ENCODE measurements around the gene CEP126.
"Not testable (repeated sequence)": the region's sequence is repeated elsewhere in the genome, so short reads cannot be mapped to it uniquely, and the experiment has no call there.

Gene CEP126

DNA sequence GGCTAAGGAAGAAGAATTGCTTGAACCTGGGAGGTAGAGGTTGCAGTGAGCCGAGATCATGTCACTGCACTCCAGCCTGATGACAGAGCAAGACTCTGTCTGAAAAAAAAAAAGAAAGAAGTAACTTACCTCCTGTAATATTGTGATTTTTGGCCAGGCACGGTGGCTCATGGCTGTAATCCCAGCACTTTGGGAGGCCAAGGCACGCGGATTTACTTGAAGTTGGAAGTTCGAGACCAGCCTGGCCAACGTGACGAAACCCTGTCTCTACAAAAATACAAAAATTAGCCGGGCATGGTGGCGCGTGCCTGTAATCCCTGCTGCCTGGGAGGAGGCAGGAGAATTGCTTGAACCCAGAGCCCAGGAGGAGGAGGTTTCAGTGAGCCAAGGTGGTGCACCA is 49.4 kb downstream of the CEP126 start:
- H3K4me1 Mint-ChIP-seq (ENCODE audit: low read depth); H3K4me3 Mint-ChIP-seq; H3K36me3 Mint-ChIP-seq (ENCODE audit: low read depth); H3K9me3 Mint-ChIP-seq; H3K27ac Mint-ChIP-seq; H3K27me3 Mint-ChIP-seq; DNase-seq: not testable (repeated sequence)

DNA sequence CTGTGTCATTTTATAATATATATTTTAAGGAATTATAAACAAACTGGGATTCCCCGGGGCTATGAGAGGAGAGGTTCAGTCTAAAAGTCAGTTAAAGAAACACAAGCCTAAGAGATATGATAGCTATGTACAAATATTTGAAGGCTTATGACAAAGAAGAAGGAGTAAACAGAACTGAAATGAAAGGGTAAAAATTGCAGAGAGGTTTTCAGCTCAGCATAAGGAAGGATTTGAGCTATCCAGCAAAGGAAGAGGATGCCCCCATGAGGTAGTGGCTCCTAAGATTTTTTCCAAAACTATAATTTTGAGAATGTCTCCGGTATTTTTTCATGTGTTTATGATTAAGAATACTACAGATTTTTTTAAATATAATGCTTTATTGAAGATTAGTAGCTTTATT is 59.4 kb downstream of the CEP126 start:
- Mint-ChIP-seq H3K4me3 (no peak overlapping the region), H3K27ac (no peak overlapping the region), H3K9me3 (no peaks in the 10 kb centered on the region), H3K4me1 (ENCODE audit: low read depth) (no peaks in the 10 kb centered on the region), H3K36me3 (ENCODE audit: low read depth) (no peaks in the 10 kb centered on the region), H3K27me3 (no peaks in the 10 kb centered on the region)
- DNase-seq = no peak

DNA sequence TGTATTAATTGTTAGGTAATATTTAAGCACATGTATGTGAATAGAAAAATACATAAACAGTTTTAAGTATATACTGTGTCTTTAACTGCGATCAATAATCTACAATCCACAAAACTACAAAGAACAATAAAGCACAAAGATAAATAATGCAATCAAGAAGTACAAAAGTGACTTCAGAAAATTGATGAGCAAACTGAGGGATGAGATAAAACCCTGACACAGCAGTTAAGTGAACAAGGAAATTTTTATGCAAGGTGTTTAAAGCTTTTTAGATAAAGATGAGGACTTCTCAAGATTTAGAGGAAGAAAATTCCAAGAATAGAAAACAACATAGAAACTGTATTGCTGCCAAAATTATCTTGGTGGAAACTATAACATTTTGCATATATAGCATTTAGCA is 60.0 kb downstream of the CEP126 start:
- Mint-ChIP-seq H3K27ac (no peak overlapping the region), H3K4me3 (no peak overlapping the region), H3K27me3 (no peaks in the 10 kb centered on the region), H3K9me3 (no peaks in the 10 kb centered on the region), H3K4me1 (ENCODE audit: low read depth) (no peaks in the 10 kb centered on the region), H3K36me3 (ENCODE audit: low read depth) (no peaks in the 10 kb centered on the region)
- DNase-seq = no peak

DNA sequence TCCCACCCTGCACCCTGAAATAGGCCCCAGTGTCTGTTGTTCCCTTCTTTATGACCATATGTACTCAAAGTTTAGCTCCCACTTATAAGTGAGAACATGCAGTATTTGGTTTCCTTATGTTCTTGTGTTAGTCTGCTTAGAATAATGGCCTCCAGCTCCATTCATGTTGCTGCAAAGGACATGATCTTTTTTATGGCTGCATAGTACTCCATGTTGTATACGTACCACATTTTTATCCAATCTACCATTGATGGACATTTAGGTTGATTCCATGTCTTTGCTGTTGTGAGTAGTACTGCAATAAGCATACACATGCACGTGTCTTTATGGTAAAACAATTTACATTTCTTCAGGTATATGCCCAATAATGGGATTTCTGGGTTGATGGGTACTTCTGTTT is 60.9 kb downstream of the CEP126 start:
- Mint-ChIP-seq H3K27me3 (no peaks in the 10 kb centered on the region), H3K4me3 (no peak overlapping the region), H3K27ac (no peak overlapping the region), H3K9me3 (no peaks in the 10 kb centered on the region), H3K4me1 (ENCODE audit: low read depth) (no peaks in the 10 kb centered on the region), H3K36me3 (ENCODE audit: low read depth) (no peaks in the 10 kb centered on the region)
- no peak for DNase-seq

DNA sequence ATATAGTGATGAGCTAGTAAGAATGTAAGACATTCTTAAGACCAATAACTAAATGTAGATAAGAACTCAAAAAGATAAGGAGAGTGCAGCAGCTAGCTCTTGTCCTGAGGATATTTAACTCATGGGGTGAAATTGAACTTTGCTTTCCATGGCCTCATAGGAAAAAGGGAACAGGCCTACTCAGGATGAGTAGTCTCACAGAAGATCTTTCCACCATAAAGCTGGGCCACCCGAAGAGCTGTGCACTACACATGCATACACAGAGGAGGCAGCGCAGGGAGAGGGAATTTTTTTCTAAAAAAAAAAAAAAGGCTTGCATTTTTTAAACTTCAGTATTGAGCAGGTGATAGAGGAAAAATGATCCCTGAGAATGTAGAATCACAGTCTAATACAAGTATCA is 72.6 kb downstream of the CEP126 start:
- H3K4me1 Mint-ChIP-seq (ENCODE audit: low read depth) = no peaks in the 10 kb centered on the region
- H3K27me3 Mint-ChIP-seq = no peaks in the 10 kb centered on the region
- H3K9me3 Mint-ChIP-seq = no peaks in the 10 kb centered on the region
- DNase-seq = no peak
- H3K36me3 Mint-ChIP-seq (ENCODE audit: low read depth) = no peaks in the 10 kb centered on the region
- no peak overlapping the region for H3K4me3 Mint-ChIP-seq
- no peak overlapping the region for H3K27ac Mint-ChIP-seq

DNA sequence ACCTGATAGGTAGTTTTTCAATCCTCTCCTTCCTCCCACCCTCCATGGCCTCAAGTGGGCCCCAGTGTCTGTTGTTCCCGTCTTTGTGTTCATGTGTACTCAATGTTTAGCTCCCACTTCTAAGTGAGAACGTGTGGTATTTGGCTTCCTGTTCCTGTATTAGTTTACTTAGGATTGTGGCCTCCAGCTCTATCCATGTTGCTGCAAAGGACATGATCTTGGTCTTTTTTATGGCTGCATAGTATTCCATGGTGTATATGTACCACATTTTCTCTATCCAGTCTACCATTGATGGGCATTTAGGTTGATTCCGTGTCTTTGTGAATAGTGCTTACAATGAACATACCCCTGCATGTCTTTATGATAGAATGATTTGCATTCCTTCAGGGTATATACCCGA is 78.4 kb downstream of the CEP126 start:
- H3K4me1 Mint-ChIP-seq (ENCODE audit: low read depth) = no peaks in the 10 kb centered on the region
- H3K9me3 Mint-ChIP-seq = peaks cover 6% of the 10 kb centered on the region
- DNase-seq = no peak
- H3K36me3 Mint-ChIP-seq (ENCODE audit: low read depth) = peaks cover 2% of the 10 kb centered on the region
- H3K27ac Mint-ChIP-seq = no peak overlapping the region
- H3K27me3 Mint-ChIP-seq = no peaks in the 10 kb centered on the region
- H3K4me3 Mint-ChIP-seq = no peak overlapping the region

DNA sequence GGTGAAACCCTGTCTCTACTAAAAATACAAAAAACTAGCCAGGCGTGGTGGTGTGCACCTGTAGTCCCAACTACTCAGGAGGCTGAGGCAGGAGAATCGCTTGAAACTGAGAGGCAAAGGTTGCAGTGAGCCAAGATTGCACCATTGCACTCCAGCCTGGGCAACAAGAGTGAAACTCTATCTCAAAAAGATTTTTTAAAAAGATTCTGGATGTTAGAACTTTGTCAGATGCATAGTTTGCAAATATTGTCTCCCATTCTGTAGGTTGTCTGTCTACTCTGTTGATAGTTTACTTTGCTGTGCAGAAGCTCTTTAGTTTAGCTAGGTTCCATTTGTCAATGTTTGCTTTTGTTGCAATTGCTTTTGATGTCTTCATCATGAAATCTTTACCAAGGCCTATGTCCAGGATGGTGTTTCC is 79.3 kb downstream of the CEP126 start:
- H3K36me3 Mint-ChIP-seq (ENCODE audit: low read depth); DNase-seq; H3K27ac Mint-ChIP-seq; H3K4me3 Mint-ChIP-seq; H3K9me3 Mint-ChIP-seq; H3K4me1 Mint-ChIP-seq (ENCODE audit: low read depth); H3K27me3 Mint-ChIP-seq: not testable (repeated sequence)

DNA sequence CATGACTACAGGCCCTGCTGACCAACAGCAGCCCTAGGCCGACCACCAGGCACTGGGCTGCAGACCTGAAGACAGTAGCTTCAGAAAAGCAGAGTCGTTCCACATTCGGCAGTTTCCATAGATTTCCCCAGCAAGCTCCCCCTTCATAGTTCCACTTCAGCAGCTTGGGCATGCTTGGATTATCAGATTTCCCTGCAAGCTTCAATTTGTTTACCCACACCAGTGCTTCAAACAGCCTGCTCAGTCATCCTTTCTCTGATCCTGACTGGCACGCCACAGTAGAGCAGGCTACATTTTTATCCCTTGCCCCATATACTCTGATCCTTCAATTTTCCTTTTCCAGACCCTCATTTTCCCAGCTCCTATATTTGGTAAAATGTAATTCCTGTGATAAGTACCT is 81.3 kb downstream of the CEP126 start:
- Mint-ChIP-seq H3K27me3 (no peaks in the 10 kb centered on the region), H3K9me3 (peaks cover 6% of the 10 kb centered on the region), H3K36me3 (ENCODE audit: low read depth) (peaks cover 2% of the 10 kb centered on the region), H3K4me3 (no peak overlapping the region), H3K27ac (no peak overlapping the region), H3K4me1 (ENCODE audit: low read depth) (no peaks in the 10 kb centered on the region)
- DNase-seq = no peak

DNA sequence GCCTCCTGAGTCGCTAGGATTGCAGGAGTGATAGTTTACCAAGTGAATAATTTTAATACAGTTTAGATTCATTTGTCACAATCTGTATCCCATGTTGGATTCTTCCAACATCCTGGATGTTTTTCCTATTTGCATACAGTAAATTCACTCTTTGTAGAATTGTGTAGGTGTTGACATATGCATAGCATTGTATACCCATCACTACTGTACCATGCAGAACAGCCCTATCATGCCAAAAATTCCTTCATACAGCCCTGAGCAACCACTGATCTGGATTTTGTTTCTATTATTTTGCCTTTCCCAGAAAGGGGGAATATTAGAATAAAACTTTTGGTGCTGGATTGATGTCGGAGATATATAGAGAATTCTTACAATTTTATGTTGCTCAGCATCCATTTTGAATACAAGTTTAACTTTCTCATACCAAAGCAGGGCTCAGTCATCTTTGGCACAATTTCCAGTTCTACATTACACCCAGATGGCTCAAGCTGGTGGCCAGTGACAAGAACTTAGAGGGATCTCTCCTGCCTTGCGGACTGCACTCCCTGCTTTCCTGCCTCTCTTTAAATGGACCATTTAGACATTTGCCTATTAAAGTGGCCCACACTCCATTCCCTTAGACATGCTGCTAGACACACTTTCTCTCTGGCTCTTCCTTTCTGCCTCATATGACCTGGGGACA is 87.0 kb downstream of the CEP126 start:
- H3K9me3 Mint-ChIP-seq = no peaks in the 10 kb centered on the region
- no peaks in the 10 kb centered on the region for H3K36me3 Mint-ChIP-seq (ENCODE audit: low read depth)
- no peak overlapping the region for H3K27ac Mint-ChIP-seq
- no peak overlapping the region for H3K4me3 Mint-ChIP-seq
- no peak for DNase-seq
- no peaks in the 10 kb centered on the region for H3K27me3 Mint-ChIP-seq
- peaks cover 3% of the 10 kb centered on the region for H3K4me1 Mint-ChIP-seq (ENCODE audit: low read depth)

DNA sequence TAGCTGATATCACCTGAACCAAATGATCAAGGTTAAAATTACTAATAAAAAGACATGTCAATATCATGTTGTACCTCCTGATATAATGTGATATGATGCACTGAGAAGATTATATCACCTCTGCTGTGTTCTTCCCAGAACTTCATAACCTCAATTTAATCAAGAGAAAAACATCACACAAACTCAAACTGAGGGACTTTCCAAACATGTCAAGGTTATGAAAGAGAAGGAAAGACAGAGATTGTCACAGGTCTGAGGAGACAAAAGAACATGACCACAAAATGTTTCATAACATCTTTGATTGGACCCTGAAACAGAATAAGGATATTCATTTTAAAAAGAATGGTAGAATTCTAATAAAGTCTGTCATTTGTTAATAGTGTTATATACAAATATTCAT is 89.4 kb downstream of the CEP126 start:
- H3K36me3 Mint-ChIP-seq (ENCODE audit: low read depth) = no peaks in the 10 kb centered on the region
- no peak overlapping the region for H3K4me3 Mint-ChIP-seq
- no peaks in the 10 kb centered on the region for H3K27me3 Mint-ChIP-seq
- H3K27ac Mint-ChIP-seq = no peak overlapping the region
- H3K9me3 Mint-ChIP-seq = no peaks in the 10 kb centered on the region
- peaks cover 3% of the 10 kb centered on the region for H3K4me1 Mint-ChIP-seq (ENCODE audit: low read depth)
- no peak for DNase-seq

DNA sequence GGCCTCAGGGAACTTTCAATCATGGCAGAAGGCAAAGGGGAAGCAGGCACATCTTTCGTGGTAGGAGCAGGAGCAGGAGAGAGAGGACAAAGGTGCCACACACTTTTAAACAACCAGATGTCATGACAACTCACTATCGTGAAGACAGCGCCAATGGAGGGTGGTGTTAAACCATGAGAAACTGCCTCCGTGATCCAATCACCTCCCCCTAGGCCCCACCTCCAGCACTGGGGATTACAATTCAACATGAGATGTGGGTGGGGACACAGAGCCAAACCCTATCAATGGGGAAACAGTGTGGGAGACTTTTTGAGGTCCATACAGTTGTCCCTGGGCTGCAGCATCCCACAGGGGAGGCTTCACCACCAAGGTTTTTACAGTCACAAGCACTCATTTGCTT is 90.5 kb downstream of the CEP126 start:
- Mint-ChIP-seq H3K4me3 (no peak overlapping the region), H3K36me3 (ENCODE audit: low read depth) (no peaks in the 10 kb centered on the region), H3K27ac (no peak overlapping the region), H3K9me3 (no peaks in the 10 kb centered on the region), H3K27me3 (peaks cover 6% of the 10 kb centered on the region), H3K4me1 (ENCODE audit: low read depth) (peaks cover 3% of the 10 kb centered on the region)
- no peak for DNase-seq

DNA sequence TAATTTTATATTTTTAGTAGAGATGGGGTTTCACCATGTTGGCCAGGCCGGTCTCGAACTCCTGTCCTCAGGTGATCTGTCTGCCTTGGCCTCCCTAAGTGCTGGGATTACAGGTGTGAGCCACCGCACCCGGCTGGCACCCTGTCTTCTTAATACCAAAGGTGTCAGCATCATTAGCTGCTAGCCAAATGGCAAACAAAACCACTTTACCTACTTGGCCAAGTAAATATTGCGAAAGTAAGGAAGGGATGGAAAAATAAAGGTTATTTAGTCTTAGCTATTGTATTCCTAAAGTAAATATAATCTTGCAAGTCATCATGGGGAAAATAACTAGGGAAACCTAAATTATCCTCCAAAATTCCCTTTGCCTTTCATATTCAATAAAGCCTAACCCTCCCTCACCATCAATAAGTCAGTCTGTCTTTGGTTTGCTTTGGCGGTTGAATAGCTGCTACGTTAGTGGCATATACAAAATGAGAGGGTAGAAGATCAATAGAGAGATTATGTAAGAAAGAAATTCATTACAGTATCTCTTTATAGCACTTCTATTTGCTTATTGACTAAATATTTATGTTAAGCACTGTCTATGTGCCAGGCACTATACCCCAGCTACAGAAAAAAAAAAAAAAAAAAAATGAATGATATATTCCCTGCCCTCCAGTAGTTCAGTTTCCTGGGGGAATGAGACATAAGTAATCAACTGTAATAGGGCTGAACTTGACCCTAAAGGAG is 92.2 kb downstream of the CEP126 start:
- no peaks in the 10 kb centered on the region for H3K9me3 Mint-ChIP-seq
- no peak overlapping the region for H3K4me3 Mint-ChIP-seq
- H3K27me3 Mint-ChIP-seq = peaks cover 13% of the 10 kb centered on the region
- no peak for DNase-seq
- no peaks in the 10 kb centered on the region for H3K36me3 Mint-ChIP-seq (ENCODE audit: low read depth)
- H3K27ac Mint-ChIP-seq = no peak overlapping the region
- H3K4me1 Mint-ChIP-seq (ENCODE audit: low read depth) = peaks cover 3% of the 10 kb centered on the region

DNA sequence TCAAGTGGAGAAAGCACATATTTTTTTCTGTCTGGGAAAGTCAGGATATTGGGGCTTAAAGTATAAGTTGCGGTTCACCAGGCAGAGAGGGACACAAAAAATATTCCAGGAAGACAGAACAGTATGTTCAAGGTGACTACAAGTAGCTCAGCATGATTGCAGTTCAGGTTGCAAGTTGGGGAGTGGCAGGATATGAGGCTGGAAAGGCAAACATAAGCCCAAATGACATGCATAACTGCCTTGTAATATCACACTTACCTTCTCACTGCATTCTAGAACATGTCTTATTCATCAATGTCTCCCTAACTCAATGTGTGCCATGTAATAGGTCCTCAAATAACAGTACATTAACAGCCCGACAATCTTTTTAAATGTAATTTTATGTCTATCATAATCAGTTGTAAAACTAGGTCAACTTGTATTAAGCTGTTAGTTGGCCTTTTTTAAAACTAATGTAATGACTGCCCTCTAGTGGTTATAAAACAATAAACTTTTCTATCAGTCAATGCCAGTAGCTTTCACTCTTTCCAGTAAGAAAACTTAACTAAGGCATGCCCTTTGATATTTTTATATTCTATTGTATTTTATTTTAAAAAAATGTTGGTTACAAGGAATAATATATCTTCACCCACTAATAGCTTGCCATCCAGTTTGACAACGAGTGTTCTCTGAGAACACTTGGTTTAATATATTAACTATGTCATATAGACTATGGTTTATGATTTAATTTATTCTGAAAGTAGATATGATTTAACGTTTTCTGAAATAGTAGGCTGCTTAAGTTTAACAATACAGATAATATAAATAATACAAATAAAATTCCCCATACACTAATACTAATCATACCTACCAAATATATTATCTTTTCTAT is 93.0 kb downstream of the CEP126 start:
- Mint-ChIP-seq H3K27me3 (peaks cover 19% of the 10 kb centered on the region), H3K36me3 (ENCODE audit: low read depth) (no peaks in the 10 kb centered on the region), H3K4me1 (ENCODE audit: low read depth) (peaks cover 3% of the 10 kb centered on the region), H3K27ac (no peak overlapping the region), H3K9me3 (no peaks in the 10 kb centered on the region), H3K4me3 (no peak overlapping the region)
- DNase-seq = no peak

DNA sequence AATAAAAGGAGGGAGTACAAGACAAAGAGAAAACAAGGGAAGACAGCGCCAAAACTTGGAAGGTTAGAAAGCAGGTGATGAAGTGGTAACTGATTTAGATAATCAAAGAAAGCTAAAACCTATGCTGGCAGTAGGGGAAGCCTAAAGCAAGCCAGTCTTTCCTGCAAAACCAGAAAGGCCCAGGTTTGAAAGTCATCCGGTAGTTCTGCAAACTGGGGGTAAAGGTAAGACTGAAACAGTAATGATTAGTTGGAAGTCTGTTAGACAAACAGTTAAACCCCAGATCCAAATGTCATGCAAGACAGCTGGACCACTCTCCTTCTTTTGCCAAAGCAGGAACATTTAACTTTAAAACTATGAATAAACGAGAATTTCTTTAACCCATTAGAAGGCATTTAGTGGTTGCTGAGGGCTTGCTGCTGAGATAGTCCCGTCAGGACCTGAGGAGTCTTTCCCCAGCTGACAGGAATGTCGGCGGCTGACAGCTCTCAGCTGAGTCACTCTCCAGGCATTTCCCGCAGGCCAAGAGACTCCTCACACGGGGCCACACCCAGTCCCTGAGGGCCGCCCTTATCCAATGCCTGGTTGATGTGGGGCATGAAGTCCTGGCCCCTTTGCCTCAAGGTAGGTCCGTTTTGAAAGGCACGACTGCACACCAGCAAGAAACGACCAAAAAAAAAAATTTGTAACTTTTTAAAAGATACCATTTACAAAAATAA is 96.1 kb downstream of the CEP126 start:
- no peak for DNase-seq
- Mint-ChIP-seq H3K27me3 (peaks cover 21% of the 10 kb centered on the region), H3K36me3 (ENCODE audit: low read depth) (no peaks in the 10 kb centered on the region), H3K27ac (no peak overlapping the region), H3K4me1 (ENCODE audit: low read depth) (no peaks in the 10 kb centered on the region), H3K4me3 (no peak overlapping the region), H3K9me3 (no peaks in the 10 kb centered on the region)

Measured in activated T-cell treated with anti-CD3 and anti-CD28 coated beads, Interleukin-2, amount 50 U/mL, for 24 hours (primary cell).